HEK293 (cell line): ENCODE data around the gene CLMN.

Experiments
- ZBTB7A ChIP-seq: fragments of 450-650 bp; formaldehyde crosslinking; IDR thresholded peaks from 2 replicates; pipeline ENCODE4 v1.5.1; 2016; ENCODE audit warnings: low read depth, missing biosample characterization, missing genetic modification characterization
- ZNF350 ChIP-seq: fragments of 450-650 bp; formaldehyde crosslinking; IDR thresholded peaks from 2 replicates; pipeline ENCODE4 v1.5.0; 2017; ENCODE audit warnings: missing biosample characterization, mild to moderate bottlenecking, missing genetic modification characterization
- ZNF777 ChIP-seq: fragments of 450-650 bp; formaldehyde crosslinking; IDR thresholded peaks from 2 replicates; pipeline ENCODE4 v1.5.1; 2017; ENCODE audit warnings: missing biosample characterization, missing genetic modification characterization, borderline replicate concordance
- TF ChIP-seq, protein P1 (sequence below): fragments of 450-650 bp; IDR thresholded peaks from 2 replicates; pipeline ENCODE4 v1.5.1; 2018; ENCODE audit warnings: missing biosample characterization, missing genetic modification characterization
- TF ChIP-seq, protein P2 (sequence below): IDR thresholded peaks from 2 replicates; pipeline ENCODE4 v1.6.1; 2011; ENCODE audit warnings: mild to moderate bottlenecking, low read depth, low read length, borderline replicate concordance
- TF ChIP-seq, protein P3 (sequence below): fragments of 450-650 bp; formaldehyde crosslinking; IDR thresholded peaks from 2 replicates; pipeline ENCODE4 v1.5.1; 2016; ENCODE audit warnings: missing biosample characterization, missing genetic modification characterization

DNA sequence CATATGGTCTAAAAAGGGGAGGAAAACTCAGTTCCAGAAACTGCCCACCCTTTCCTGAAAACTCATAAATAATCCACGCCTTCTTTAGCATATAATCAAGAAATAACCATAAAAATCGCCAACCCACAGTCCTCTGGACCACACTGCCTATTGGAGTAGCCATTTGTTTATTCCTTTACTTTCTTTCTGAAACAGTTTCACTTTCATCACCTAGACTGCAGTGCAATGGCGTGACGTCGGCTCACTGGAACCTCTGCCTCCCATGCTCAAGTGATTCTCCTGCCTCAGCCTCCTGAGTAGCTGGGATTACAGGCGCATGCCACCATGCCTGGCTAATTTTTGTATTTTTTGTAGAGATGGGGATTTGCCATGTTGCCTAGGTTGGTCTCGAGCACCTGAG is 44.2 kb downstream of the CLMN start:
- TF ChIP-seq ZNF350 (tag by site-specific recombination) = no peak
- TF ChIP-seq, protein P1, sequence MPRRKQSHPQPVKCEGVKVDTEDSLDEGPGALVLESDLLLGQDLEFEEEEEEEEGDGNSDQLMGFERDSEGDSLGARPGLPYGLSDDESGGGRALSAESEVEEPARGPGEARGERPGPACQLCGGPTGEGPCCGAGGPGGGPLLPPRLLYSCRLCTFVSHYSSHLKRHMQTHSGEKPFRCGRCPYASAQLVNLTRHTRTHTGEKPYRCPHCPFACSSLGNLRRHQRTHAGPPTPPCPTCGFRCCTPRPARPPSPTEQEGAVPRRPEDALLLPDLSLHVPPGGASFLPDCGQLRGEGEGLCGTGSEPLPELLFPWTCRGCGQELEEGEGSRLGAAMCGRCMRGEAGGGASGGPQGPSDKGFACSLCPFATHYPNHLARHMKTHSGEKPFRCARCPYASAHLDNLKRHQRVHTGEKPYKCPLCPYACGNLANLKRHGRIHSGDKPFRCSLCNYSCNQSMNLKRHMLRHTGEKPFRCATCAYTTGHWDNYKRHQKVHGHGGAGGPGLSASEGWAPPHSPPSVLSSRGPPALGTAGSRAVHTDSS = no peak
- TF ChIP-seq, protein P2, sequence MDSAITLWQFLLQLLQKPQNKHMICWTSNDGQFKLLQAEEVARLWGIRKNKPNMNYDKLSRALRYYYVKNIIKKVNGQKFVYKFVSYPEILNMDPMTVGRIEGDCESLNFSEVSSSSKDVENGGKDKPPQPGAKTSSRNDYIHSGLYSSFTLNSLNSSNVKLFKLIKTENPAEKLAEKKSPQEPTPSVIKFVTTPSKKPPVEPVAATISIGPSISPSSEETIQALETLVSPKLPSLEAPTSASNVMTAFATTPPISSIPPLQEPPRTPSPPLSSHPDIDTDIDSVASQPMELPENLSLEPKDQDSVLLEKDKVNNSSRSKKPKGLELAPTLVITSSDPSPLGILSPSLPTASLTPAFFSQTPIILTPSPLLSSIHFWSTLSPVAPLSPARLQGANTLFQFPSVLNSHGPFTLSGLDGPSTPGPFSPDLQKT = no peak
- TF ChIP-seq ZNF777 (tag by site-specific recombination) = no peak
- TF ChIP-seq ZBTB7A = no peak
- TF ChIP-seq, protein P3, sequence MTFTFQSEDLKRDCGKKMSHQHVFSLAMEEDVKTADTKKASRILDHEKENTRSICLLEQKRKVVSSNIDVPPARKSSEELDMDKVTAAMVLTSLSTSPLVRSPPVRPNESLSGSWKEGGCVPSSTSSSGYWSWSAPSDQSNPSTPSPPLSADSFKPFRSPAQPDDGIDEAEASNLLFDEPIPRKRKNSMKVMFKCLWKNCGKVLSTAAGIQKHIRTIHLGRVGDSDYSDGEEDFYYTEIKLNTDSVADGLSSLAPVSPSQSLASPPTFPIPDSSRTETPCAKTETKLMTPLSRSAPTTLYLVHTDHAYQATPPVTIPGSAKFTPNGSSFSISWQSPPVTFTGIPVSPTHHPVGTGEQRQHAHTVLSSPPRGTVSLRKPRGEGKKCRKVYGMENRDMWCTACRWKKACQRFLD = no peak
